ENCODE results near the gene CHI3L1.
"Not testable (repeated sequence)": the region's sequence is repeated elsewhere in the genome, so short reads cannot be mapped to it uniquely, and the experiment has no call there.

The CHI3L1 gene

GRCh38 chr1:203186446-203187303, at the start of gene CHI3L1:
TSS of gene CHI3L1 (minus strand) at chr1:203186704. CDS start at chr1:203186623, 81 bp downstream.
- H3K4me3 Mint-ChIP-seq, result no peak within 1 kb of the TSS
- no peaks in the 10 kb centered on the region for H3K36me3 Mint-ChIP-seq (ENCODE audit: low read depth)
- H3K9me3 Mint-ChIP-seq, result no peaks in the 10 kb centered on the region
- peaks cover 32% of the 10 kb centered on the region for H3K27me3 Mint-ChIP-seq (ENCODE audit: low read depth)
- no peak within 1 kb of the TSS for H3K27ac Mint-ChIP-seq
- H3K4me1 Mint-ChIP-seq (ENCODE audit: low read depth), result no peaks in the 10 kb centered on the region

- peaks cover 36% of the 10 kb centered on the region for H3K27me3 Mint-ChIP-seq (ENCODE audit: low read depth)
- H3K36me3 Mint-ChIP-seq (ENCODE audit: low read depth); H3K27ac Mint-ChIP-seq; H3K4me1 Mint-ChIP-seq (ENCODE audit: low read depth); H3K4me3 Mint-ChIP-seq: not testable (repeated sequence)
- peaks cover 29% of the 10 kb centered on the region for H3K9me3 Mint-ChIP-seq
Observed at GRCh38 chr1:203234901-203235300, 48.4 kb upstream of the CHI3L1 start.

- Mint-ChIP-seq H3K36me3 (ENCODE audit: low read depth) (no peaks in the 10 kb centered on the region), H3K27ac (no peak within 1 kb of the TSS), H3K27me3 (ENCODE audit: low read depth) (peaks cover 16% of the 10 kb centered on the region), H3K4me3 (no peak within 1 kb of the TSS), H3K4me1 (ENCODE audit: low read depth) (no peaks in the 10 kb centered on the region), H3K9me3 (peaks cover 9% of the 10 kb centered on the region)
Observed at GRCh38 chr1:203229471-203230135, 43.1 kb upstream of the CHI3L1 start, which contains the start of gene CHIT1. TSS of gene CHIT1 (minus strand) at chr1:203229673. CDS start at chr1:203229636, 37 bp downstream.

DNA sequence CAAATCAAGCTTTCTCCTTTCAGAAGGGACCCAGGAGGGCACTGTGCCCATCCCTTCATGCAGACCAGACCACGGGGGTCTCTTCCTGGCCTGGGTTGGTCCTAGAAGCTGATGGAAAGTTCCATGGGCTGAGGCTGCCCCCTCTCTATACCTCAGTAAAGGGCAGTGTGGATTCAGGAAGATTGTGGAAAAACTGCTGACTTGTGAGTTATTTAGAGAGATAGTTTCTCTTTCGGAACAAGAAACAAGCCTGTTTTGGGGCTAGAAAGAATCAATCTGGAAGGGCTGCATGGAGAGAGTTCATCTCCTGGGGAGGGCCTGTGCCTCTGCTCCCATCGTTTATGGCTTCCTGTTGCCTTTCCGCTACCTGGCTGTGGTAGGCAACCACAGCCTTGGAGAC, 42.2 kb upstream of the CHI3L1 start:
- Mint-ChIP-seq H3K27me3 (ENCODE audit: low read depth) (peaks cover 10% of the 10 kb centered on the region), H3K27ac (no peak overlapping the region), H3K4me3 (no peak overlapping the region), H3K4me1 (ENCODE audit: low read depth) (no peaks in the 10 kb centered on the region), H3K9me3 (peaks cover 1% of the 10 kb centered on the region), H3K36me3 (ENCODE audit: low read depth) (no peaks in the 10 kb centered on the region)

DNA sequence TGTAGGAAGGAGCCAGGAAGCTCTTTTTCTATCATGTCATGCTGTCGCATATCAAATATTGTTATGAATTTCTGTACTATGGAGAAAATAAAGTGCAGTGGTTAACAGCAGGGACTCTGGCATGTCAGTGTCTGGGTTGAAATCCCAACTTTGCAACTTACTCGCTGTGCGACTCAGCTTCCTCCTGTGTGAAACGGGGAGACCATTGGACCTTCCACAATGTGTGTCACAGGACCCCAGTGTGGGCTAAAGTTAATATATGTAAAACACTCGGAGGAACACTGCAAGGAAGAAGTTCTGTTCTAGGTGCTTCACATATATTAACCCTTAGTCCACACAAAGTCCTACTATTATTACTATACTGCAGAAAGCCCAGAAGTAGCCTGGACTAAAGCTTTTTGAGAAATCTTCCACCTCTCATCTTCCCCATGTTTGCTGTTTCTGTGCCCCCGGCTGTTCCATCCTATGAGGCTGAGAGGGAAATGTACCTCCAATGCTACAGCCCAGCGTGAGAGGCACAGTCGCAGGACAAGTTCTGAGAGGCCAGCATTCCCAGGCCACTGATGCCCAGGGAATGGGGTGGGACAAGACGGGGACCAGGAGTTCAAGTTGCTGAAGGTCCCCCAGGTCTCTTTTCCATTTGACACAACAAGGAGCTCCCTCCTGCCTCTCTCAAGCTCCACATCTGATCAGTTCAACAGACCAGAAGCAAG, 41.0 kb upstream of the CHI3L1 start:
- peaks cover 7% of the 10 kb centered on the region for H3K27me3 Mint-ChIP-seq (ENCODE audit: low read depth)
- no peaks in the 10 kb centered on the region for H3K4me1 Mint-ChIP-seq (ENCODE audit: low read depth)
- no peaks in the 10 kb centered on the region for H3K9me3 Mint-ChIP-seq
- H3K4me3 Mint-ChIP-seq, result no peak overlapping the region
- H3K36me3 Mint-ChIP-seq (ENCODE audit: low read depth), result no peaks in the 10 kb centered on the region
- no peak overlapping the region for H3K27ac Mint-ChIP-seq

DNA sequence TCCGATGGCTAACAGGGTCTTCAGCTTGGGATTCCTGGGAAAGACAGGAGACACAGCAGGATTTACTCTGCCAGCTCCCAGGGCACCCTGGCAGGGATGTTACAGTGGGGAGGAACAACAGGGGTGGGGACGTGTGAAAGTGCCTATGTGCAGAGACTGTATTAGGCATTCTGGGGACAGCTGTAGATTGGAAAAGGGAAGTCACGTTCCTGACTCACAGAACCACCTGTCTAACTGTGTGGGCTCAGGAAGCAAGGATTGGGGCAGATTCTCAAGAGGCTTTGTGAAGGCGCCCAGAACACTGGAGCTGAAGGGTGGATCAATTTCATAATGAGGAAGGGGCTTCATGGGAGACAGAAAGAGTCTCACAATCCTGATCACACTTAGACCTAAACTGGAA, 38.6 kb upstream of the CHI3L1 start:
- no peak overlapping the region for H3K4me3 Mint-ChIP-seq
- H3K36me3 Mint-ChIP-seq (ENCODE audit: low read depth), result no peaks in the 10 kb centered on the region
- H3K27ac Mint-ChIP-seq, result no peak overlapping the region
- H3K9me3 Mint-ChIP-seq, result no peaks in the 10 kb centered on the region
- H3K4me1 Mint-ChIP-seq (ENCODE audit: low read depth), result no peaks in the 10 kb centered on the region
- H3K27me3 Mint-ChIP-seq (ENCODE audit: low read depth), result no peaks in the 10 kb centered on the region

GRCh38 chr1:203223012-203223775, 36.7 kb upstream of the CHI3L1 start:
- Mint-ChIP-seq H3K27ac (no peak overlapping the region), H3K36me3 (ENCODE audit: low read depth) (no peaks in the 10 kb centered on the region), H3K4me3 (no peak overlapping the region), H3K4me1 (ENCODE audit: low read depth) (no peaks in the 10 kb centered on the region), H3K27me3 (ENCODE audit: low read depth) (peaks cover 4% of the 10 kb centered on the region), H3K9me3 (no peaks in the 10 kb centered on the region)

DNA sequence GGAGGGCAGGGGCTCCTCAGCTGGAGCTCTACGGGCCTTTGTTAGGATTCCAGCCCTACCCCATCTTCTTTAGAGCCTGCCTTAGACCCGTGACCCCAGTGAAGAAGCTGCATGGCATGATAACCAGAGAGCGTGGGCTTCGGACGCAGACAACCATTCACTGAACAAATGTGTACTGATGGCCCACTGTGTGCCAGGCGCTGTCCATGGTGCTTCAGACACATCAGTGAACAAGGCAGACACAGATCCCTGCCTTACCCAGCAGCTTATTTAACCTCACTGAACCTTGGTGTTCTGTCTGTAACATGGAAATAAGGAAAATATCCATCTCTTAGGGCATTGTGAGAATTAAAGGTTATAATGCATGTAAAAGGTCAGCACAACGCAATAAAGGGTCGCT, 33.4 kb upstream of the CHI3L1 start:
- no peaks in the 10 kb centered on the region for H3K36me3 Mint-ChIP-seq (ENCODE audit: low read depth)
- H3K4me1 Mint-ChIP-seq (ENCODE audit: low read depth), result peaks cover 2% of the 10 kb centered on the region
- no peaks in the 10 kb centered on the region for H3K9me3 Mint-ChIP-seq
- no peak overlapping the region for H3K4me3 Mint-ChIP-seq
- no peak overlapping the region for H3K27ac Mint-ChIP-seq
- H3K27me3 Mint-ChIP-seq (ENCODE audit: low read depth), result peaks cover 9% of the 10 kb centered on the region

DNA sequence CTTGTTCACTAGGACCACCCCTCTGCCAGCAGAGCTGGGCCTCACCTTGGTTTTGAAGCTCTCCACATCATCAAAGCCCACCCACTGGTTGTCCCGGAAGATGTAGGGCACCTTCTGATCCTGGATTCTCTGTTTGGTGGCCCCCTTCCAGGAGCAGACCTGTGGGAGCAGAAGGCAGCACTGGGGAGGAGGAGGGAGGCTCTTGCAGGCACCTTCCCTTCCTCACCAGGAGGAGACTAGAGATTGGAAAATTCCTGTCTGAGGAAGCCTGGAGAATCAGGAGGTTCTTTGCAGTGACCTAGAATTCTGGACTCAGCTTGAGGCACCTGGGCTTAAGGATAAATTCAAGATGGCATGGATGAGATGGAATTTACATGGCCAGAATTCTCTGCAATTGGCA, 32.7 kb upstream of the CHI3L1 start:
- H3K4me3 Mint-ChIP-seq, result no peak overlapping the region
- H3K36me3 Mint-ChIP-seq (ENCODE audit: low read depth), result no peaks in the 10 kb centered on the region
- peaks cover 9% of the 10 kb centered on the region for H3K27me3 Mint-ChIP-seq (ENCODE audit: low read depth)
- no peak overlapping the region for H3K27ac Mint-ChIP-seq
- no peaks in the 10 kb centered on the region for H3K9me3 Mint-ChIP-seq
- peaks cover 2% of the 10 kb centered on the region for H3K4me1 Mint-ChIP-seq (ENCODE audit: low read depth)

GRCh38 chr1:203217668-203218067, 31.2 kb upstream of the CHI3L1 start:
- H3K4me1 Mint-ChIP-seq (ENCODE audit: low read depth), result peaks cover 2% of the 10 kb centered on the region
- H3K27ac Mint-ChIP-seq, result no peak overlapping the region
- H3K9me3 Mint-ChIP-seq, result no peaks in the 10 kb centered on the region
- no peak overlapping the region for H3K4me3 Mint-ChIP-seq
- peaks cover 9% of the 10 kb centered on the region for H3K27me3 Mint-ChIP-seq (ENCODE audit: low read depth)
- H3K36me3 Mint-ChIP-seq (ENCODE audit: low read depth), result no peaks in the 10 kb centered on the region

DNA sequence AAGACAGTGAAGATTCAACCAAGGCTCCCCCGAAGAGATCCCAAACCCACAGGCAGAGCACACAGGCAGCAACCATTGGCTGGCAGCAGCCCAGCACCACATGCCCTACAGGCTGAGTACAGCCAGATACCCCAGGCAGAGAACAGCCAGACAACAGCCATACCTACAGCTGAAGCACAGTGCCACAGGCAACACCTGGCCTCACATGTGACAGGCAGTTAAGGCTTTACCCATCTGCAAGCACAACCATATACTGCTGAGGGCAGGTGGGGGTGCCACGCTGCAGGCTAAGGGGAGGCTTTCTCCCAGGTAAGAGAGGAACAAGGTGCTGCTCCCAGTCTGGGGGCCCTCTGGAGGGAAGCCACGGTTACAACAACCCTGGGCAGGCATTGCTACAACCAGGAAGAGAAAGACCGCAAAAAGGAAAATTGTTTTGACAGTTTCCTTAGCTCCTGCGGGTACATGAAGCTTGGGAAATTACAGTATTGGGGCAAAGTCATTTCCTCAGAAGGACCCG, 30.7 kb upstream of the CHI3L1 start:
- peaks cover 9% of the 10 kb centered on the region for H3K27me3 Mint-ChIP-seq (ENCODE audit: low read depth)
- H3K4me3 Mint-ChIP-seq, result no peak overlapping the region
- no peaks in the 10 kb centered on the region for H3K36me3 Mint-ChIP-seq (ENCODE audit: low read depth)
- no peak overlapping the region for H3K27ac Mint-ChIP-seq
- peaks cover 2% of the 10 kb centered on the region for H3K4me1 Mint-ChIP-seq (ENCODE audit: low read depth)
- H3K9me3 Mint-ChIP-seq, result no peaks in the 10 kb centered on the region

- no peaks in the 10 kb centered on the region for H3K9me3 Mint-ChIP-seq
- no peaks in the 10 kb centered on the region for H3K36me3 Mint-ChIP-seq (ENCODE audit: low read depth)
- peaks cover 2% of the 10 kb centered on the region for H3K4me1 Mint-ChIP-seq (ENCODE audit: low read depth)
- no peak overlapping the region for H3K27ac Mint-ChIP-seq
- no peak overlapping the region for H3K4me3 Mint-ChIP-seq
- peaks cover 9% of the 10 kb centered on the region for H3K27me3 Mint-ChIP-seq (ENCODE audit: low read depth)
Observed at GRCh38 chr1:203216274-203217138, 30.0 kb upstream of the CHI3L1 start.

GRCh38 chr1:203215573-203215972, 29.1 kb upstream of the CHI3L1 start:
- Mint-ChIP-seq H3K4me3 (no peak overlapping the region), H3K27ac (no peak overlapping the region), H3K4me1 (ENCODE audit: low read depth) (peaks cover 2% of the 10 kb centered on the region), H3K27me3 (ENCODE audit: low read depth) (peaks cover 9% of the 10 kb centered on the region), H3K9me3 (no peaks in the 10 kb centered on the region), H3K36me3 (ENCODE audit: low read depth) (no peaks in the 10 kb centered on the region)

Measured in T-helper 1 cell treated with Interleukin-12 subunit alpha and Interleukin-12 subunit beta and Interleukin-4 antibody, amounts not matched to agents 30 μg/mL and 1 μg/mL, for 36 hours (primary cell).